ENCODE results near the gene DMBX1.

- TF ChIP-seq POLR2A (IDR thresholded peaks at IDR 0.05) (no peak), CTCF (IDR thresholded peaks at IDR 0.05) (no peak)
Measured at GRCh38 chr1:46490406-46490655, 695 bp downstream of the DMBX1 start.
